ENCODE measurements around the gene XRCC3.

DNA sequence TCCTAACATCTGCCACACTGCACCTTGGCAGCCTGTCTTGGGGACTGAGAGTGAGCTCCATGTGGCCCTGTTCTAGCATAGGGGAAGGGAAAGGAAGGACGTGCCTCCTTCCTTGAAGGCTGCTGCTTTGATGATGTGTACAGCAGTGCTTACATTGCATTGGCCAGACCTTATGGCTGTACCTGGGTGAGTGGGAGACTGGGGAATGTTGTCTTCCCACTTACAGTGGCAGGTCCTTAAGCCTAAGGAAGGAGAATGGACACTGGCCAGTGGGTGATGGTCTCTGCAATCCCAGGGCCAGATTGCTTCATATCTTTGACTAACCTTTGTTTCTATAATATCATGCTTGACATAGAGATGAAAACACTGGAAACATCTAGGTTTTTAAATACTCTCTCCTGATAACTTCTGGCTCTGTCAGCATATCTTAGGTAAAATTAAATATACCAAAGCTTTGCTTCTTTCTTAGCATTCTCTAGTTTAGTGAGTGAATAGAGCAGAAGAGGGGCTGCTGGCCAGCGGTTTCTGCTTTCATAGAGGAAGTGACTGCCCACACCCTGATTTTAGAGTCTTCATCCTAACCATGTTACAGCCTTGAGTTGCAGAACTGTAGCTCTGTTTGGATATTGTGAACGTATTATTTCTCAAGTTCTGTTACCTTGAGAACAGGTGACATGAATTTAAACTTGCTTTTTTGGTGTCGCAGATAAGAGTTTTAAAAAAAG is 59.1 kb downstream of the XRCC3 start:
- TF ChIP-seq POLR2A (IDR thresholded peaks at IDR 0.05) = no peak
- TF ChIP-seq, protein P1, sequence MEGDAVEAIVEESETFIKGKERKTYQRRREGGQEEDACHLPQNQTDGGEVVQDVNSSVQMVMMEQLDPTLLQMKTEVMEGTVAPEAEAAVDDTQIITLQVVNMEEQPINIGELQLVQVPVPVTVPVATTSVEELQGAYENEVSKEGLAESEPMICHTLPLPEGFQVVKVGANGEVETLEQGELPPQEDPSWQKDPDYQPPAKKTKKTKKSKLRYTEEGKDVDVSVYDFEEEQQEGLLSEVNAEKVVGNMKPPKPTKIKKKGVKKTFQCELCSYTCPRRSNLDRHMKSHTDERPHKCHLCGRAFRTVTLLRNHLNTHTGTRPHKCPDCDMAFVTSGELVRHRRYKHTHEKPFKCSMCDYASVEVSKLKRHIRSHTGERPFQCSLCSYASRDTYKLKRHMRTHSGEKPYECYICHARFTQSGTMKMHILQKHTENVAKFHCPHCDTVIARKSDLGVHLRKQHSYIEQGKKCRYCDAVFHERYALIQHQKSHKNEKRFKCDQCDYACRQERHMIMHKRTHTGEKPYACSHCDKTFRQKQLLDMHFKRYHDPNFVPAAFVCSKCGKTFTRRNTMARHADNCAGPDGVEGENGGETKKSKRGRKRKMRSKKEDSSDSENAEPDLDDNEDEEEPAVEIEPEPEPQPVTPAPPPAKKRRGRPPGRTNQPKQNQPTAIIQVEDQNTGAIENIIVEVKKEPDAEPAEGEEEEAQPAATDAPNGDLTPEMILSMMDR (IDR thresholded peaks at IDR 0.05) = no peak

Measured in testis (tissue), 2 donors.